Skin epidermis (tissue), 12 donors: ENCODE data around the gene DYRK1B.
A peak's percentile ranks its signal among the peaks of the same experiment; 100 is the strongest.

Source experiments
- H3K27ac ChIP-seq, 21 experiments: fragments of 200-600 bp; sonication (generic) in 11 of 21; one replicate each; pipeline ENCODE4 v1.5.0; 2020; ENCODE audit warnings: mild to moderate bottlenecking in 3 of 21, inconsistent platforms in 2 of 21, moderate library complexity in 2 of 21
- H3K4me3 ChIP-seq, 7 experiments: fragments of 200-600 bp; sonication (generic) in 2 of 7; one replicate each; pipeline ENCODE4 v1.5.0; 2020; ENCODE audit warnings: inconsistent platforms in 2 of 7, mild to moderate bottlenecking in 2 of 7, moderate library complexity in 1 of 7

The DYRK1B gene

DNA sequence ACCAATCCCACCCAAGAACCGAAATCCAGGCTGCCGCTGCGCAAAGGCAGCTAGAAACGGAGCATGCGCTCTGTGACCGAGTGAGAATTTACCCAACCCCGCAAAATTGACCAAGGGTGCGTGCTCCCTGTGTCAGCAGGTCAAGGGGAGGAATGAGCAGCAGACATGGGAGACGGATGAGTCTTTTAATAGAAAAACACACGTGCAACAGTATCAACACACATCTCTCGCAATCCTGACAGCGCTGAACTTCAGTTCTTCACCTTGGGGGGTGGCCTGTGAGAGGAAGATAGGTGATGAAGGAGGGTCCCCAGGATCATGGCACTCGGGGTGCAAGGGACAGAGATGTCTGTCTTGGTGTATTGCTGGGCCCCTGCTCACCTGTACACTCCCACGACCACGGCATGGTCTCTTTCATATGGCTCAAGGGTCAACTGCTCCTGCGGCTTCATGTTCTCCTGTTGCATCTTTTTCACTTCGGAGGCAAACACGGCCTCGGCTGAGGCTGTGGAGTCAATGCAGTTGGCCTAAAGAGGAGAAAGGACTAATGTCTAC lies 402 bp upstream of the DYRK1B start:
- H3K4me3 ChIP-seq, result peak overlapping the region; percentile 79 to 100 (median 87)
- H3K27ac ChIP-seq, result peak overlapping the region in 18 of 21 experiments; percentile 74 to 96 (median 88)

DNA sequence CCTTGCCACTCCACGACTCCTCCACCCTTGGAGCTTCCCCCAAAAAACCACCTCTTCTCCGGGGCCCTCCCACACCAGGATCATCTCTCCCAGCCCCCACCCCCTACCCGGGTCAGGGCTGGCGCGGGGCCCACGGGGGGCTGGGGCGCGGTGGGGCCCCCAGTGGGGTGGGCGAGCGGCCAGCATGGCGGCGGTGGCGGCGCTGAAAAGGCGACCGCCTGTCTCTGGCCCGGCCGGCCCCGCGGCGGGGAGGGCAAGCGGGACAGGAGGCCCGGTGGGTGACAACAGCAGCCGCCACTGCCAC lies 850 bp downstream of the DYRK1B start:
- Histone ChIP-seq H3K4me3 (peak overlapping the region; percentile 79 to 100 (median 87)), H3K27ac (peak overlapping the region; percentile 64 to 96 (median 88))

DNA sequence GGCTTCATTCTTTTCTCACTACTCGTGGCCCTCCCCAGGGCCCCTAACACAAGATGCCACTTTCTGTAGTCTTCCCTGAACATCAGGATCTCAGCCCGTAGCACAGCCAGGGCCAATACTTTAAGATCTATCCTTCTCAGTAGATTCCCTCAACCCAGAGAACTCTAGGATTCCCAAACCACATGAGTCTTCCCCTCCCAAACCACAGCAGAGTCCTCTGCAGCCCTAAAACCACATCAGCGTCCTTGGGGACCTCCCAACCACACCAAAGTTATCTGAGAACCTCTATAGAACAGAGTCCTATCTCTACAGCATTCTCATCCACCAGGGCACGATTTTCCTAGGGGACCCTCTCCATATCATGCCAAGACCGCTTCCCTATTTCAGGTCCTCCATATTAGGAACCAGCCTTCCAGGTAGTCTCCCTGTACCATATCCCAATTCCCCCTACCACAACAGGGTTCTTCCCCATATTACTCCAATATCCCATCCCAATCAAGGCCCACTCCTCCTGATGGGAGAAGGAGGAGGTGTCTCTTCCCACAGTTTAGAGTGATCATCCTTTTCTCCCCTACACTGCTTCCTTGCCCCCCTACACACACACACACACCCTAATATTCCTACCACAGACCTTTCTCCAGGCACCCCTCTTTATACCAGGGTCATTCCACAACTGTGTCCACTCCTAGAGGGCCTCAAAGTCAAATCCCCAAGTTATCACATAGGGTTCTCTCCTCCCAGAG lies 1.4 kb downstream of the DYRK1B start:
- peak overlapping the region; percentile 79 to 100 (median 87) for H3K4me3 ChIP-seq
- H3K27ac ChIP-seq, result peak overlapping the region in 20 of 21 experiments; percentile 64 to 96 (median 88)

DNA sequence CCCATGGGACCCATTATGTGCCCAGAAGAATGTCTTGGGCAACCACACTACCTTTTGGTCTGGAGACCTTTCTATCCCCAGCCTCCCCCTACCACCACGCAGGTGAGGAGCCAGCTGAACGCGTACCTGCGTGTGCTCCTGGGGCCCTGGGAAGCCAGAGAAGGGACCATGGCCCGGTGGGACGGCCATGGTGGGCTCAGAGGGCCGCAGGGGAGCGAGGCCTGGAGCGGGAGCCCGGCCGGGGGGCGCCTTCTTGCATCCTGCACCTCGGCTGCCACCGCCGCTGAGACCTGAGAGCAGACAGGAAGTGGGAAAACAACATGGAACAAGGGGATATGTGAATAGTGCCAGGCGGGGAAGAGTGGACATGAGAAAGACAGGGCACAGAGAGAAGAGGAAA lies 2.3 kb downstream of the DYRK1B start:
- Histone ChIP-seq H3K27ac (peak overlapping the region in 3 of 21 experiments; percentile 47 to 88 (median 86)), H3K4me3 (no peak overlapping the region)

DNA sequence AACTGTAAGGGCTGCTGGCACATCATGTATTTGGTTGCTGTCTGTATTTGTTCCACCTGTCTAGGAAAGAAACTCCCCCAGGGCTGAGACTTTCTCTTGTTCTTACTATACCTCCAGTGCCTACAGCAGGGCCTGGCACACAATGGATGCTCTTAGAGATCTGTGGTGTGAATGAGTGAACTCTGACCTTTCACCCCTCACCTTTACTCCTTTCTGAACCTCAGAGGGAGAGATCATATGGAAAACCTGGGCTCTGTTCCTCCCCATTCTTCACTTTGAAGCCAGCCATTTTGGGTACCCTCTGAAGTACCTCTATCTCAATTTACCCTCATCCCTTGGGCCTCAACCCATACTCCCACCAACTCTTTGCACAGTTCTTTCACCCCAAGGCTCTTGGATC lies 3.1 kb downstream of the DYRK1B start:
- no peak overlapping the region for H3K27ac ChIP-seq

DNA sequence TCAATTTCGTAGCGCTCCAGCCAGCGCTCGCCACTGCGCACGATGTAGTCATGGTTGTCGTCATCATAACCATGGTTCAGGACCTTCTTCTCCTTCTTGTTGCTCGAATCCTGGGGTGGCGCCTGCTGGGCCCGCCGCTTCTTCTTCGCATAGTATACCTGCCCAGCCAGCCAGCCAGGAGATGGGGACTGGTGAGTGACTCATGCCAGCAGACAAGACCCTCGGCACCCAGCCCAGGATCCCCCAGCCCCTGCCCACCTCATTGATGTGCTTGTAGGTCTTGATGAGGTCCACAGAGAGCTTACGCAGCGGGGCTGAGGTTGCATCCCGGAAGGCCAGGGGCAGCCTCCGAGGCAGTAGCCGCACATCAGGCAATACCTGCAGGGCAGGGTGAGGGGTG lies 3.6 kb downstream of the DYRK1B start:
- Histone ChIP-seq H3K4me3 (no peak overlapping the region), H3K27ac (no peak overlapping the region)

More for the DNA sequence above, 3.1 kb downstream of the DYRK1B start:
- no peak overlapping the region for H3K4me3 ChIP-seq

DNA sequence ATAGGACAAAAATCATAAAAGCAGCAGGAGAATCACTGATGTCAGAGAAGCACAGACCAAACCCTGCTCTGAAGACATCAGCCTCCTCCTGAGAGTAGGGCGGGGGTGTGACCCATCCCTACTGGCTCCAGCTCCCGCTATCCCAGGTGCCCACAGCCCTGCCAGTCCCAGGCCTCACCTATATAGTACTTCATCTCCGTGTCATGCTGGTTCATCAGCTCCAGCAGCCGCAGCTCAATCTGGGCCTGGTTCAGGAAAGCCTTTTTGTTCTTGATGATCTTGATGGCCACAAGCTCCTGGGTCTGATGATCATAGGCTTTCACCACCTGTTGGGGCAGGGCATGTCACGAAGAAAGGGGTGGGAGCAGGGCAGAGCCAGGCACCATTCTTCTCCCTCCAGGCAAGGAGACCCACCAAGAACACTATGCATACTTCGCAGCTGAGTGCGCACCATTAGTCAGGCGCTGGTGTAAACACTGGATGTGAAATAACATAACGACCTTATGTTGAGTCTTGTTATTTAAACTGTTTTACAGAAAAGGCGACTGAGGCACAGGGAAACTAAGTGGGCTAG lies 4.2 kb downstream of the DYRK1B start:
- no peak overlapping the region for H3K27ac ChIP-seq
- H3K4me3 ChIP-seq, result no peak overlapping the region

DNA sequence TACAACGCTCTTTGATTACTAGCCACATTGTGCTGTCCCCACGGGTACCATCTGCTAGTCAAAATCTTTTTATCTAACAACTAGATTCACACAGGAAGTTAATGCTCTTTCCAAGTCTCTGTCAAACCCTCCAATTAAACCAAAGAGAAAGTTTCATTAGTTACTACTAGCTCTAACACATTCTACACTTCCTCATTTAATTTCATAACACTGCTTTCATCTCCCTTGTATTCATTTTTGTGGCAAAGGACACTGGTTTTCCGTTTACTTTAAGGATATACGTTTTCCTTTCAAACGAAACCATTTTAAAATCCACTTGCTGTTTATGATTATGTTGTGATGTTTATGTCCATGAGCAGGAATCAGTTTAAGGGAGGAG lies 5.3 kb downstream of the DYRK1B start:
- no peak overlapping the region for H3K4me3 ChIP-seq
- peak overlapping the region in 3 of 21 experiments; percentile 32 to 67 (median 40) for H3K27ac ChIP-seq

DNA sequence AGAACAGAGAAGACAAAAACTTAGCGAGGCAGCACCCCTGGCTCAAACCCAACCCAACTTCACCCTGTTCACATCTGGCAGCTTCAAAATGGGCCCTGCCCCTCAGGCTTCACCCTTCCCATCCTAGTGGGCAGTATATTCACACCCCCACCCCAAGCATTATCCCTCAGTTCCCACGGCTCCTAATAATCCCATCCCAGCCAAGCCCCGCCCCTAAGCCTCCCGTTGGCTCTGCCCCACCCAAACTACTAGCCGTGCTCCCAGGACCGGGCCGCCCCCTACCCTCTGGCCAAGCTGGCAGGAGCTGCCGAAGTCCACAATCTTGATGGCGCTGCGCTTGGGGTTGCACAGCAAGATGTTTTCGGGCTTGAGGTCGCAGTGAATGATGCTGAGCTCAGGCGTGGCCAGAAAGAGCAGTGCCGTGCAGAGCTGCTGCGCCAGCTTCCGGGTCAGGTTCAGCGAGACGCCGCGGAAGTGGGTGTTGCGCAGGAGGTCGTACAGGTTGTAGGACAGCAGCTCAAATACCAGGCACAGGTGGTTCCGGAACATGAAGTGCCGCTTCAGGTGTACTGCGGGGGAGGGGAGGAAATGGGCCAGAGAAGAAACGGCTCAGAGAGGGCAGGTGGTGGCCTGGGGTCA lies 5.8 kb downstream of the DYRK1B start:
- Histone ChIP-seq H3K27ac (peak overlapping the region in 5 of 21 experiments; percentile 26 to 67 (median 32)), H3K4me3 (no peak overlapping the region)

DNA sequence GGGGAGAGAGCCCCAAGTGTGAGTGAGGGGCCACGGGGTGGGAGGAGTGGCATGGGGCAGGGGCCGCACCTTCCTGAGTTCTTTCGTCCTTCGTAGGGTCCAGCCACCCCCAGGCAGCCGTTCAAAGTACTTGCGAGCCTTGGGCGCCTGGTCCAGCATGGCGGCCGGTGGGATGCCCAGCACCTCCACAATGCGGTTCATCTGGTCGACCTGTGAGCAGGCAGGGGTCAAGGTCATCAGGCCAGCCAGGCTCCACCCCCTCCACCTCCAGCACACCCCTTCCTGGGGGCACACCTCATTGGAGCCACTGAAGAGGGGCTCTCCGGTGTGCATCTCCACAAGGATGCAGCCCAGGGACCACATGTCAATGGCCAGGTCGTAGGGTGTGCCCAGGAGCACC lies 6.7 kb downstream of the DYRK1B start:
- no peak overlapping the region for H3K27ac ChIP-seq
- no peak overlapping the region for H3K4me3 ChIP-seq

DNA sequence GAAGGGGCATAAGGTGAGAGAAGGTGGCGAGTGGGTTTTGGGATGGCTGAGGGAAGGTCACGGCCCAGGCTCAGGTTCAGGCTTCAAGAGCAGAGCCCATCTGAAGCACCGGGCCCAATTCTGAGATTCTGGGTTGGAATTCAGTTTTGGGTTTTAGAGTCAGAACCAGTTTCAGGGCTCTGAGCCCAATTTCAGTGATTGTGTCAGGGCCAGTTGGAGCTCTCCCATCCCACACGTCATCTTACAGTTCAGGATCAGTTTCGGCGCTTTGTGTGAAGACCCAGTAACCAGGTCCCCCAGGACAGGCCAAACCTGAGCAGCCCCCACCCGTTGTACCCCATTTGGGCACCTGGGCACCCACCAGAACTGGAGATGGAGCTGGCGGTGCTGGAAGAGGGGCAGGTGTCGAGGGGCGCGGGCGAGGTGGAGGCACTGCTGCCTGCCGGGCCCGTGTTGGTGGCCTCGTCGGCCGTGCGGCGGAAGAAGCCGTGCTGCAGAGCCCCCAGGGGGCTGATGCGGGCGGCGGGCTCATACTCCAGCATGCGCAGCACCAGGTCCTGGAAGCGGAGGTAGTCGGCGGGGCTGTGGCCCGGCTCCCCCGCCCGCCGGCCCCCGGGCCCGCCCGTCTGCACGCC lies 7.5 kb downstream of the DYRK1B start:
- no peak overlapping the region for H3K4me3 ChIP-seq
- no peak overlapping the region for H3K27ac ChIP-seq

DNA sequence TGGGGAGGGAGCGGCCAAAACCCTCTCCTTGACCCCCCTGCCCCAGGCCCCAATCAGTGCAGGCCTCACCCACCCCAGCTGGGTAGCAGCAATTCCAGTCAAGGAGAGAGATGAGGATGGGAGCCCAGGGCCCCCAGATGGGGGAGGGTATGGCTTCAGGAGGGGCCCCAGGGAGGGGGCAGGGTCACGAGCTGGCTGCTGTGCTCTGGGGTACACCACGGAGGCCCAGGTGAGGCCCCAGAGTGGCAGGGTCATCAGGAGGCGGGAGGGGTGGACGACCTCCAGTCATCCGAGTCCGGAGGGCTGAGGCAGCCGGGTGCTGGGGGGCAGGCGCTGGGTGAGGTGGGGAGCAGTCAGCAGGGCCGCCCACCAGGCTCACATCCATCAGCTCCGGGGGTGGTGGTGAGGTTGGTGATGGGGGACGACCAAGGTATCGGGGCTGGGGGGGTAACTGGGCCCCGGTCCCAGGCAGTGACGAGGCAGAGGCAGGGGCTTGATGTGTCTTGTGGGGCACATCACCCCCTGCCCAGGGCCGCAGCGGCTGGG lies 8.4 kb downstream of the DYRK1B start:
- Histone ChIP-seq H3K4me3 (no peak overlapping the region), H3K27ac (peak overlapping the region in 4 of 21 experiments; percentile 28 to 65 (median 47))

DNA sequence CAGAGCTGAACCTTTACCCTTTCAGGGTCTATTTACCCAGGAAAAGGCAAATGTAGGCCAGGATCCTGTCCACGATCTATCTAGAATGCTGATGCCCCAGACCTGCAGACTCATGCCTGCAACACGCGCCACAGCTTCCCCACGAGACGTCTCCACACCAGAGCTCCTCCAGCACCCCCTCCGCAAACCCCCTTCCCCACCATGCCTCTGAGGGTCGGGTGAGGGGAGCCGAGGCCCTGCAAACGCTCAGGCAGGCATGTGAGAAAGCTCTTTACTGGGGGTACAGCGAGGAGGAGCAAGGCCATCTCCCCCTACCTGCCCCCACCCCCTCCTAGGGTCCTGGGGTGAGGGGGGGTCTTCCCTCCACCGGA lies 8.9 kb downstream of the DYRK1B start:
- H3K4me3 ChIP-seq, result peak overlapping the region in 1 of 7 experiments; percentile 80
- peak overlapping the region in 6 of 21 experiments; percentile 16 to 68 (median 47) for H3K27ac ChIP-seq

DNA sequence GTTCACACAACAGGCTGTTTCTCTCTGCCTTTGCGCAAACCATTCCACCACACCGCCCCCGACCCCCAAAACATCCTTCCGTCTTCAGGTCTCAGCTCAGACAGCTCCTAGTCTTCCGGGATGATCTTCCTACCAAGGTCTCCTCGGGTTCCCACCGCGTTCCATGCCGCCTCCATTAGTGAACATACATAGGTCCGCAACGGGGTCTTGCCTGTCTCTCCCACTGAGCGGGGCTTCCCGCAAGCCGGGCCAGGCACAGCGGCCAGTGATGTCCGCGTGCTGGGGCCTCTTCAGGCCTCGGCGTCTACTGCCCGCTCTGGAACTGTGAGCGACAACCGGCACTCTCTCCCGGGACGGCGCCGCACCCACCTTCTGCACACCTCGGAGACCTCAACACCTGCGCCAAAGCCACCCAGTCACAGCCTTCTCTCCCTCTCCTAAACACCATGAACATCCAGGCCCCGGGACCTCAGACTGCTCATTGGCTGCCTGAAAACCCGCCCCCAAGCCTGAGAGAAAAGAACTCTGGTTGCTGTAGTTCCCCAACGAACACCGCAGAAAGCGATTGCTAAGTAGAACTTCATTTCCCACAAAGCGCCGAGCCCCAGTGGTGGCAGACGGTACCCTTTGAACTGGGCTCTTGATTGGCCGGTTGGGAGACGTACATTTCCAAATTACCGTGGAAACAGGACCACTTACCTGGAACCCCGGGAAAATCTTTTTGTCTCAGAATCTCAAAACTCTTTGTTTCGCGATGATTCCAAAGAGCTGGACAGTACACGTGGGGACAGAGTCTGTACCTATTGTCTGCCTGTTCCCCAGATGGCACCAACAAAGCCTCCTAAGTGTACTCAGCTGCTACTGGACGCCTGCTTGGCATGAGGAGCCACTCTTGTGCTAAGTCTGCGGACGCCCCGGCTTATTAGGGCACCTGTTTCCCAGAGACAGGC lies 9.5 kb downstream of the DYRK1B start:
- H3K27ac ChIP-seq, result peak overlapping the region in 18 of 21 experiments; percentile 50 to 86 (median 70)
- H3K4me3 ChIP-seq, result peak overlapping the region; percentile 51 to 83 (median 71)

DNA sequence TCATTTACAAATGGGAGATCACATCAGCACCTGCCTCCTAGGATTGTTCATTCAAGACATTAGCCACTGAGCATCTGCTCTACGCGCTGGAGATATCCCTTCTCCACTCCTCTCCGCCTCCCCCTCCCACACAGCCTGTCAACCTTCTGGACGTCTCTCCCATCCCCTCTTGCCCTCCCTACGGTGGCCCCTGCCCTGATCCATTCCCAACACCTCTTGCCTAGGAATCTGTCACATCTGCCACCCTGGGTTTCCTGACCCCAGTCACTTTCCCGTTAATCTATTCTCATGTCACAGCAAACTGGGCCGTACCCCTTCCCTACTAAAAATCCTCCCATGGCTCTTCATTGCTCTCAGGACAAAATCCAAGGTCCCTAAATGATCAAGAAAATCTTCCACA lies 10.3 kb downstream of the DYRK1B start:
- peak overlapping the region; percentile 51 to 83 (median 71) for H3K4me3 ChIP-seq
- H3K27ac ChIP-seq, result peak overlapping the region in 17 of 21 experiments; percentile 50 to 86 (median 69)

DNA sequence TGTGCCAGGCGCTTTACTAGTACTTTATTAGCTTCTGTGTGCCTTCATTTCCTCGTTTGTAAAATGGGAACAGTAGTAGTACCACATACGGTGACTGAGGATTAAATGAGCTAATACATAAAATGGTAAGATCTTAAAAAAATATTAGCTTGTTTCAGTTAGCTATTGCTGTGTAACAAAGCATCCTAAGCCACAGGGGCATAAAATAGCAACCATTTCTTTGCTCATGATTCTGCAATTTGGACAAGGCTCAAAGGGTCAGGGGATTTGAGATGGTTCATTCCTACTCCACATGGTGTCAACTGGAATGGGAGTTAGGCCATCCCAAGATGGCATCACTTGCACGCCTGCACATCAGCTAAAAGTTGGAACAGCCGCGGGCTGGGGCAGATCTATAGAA lies 13.3 kb downstream of the DYRK1B start:
- H3K27ac ChIP-seq, result no peak overlapping the region
- no peak overlapping the region for H3K4me3 ChIP-seq

DNA sequence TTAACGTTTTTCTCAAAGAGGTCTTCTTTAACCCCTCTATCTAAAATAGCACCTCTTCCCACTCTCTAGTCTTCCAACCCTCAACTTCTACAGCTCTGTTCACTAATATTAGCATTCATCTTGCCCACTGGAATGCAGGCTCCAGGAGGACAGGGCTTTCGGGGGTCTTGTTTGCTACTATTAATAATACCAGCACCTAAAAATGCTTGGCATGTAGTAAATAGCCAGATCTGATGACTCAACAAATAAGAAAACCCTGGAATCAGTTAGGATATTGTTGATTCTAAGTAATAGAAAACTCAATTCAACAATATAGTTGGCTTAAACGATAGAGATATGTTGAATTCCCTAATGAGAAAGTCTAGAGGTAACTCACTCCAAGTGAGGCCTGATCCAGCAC lies 14.2 kb downstream of the DYRK1B start:
- Histone ChIP-seq H3K4me3 (no peak overlapping the region), H3K27ac (no peak overlapping the region)

DNA sequence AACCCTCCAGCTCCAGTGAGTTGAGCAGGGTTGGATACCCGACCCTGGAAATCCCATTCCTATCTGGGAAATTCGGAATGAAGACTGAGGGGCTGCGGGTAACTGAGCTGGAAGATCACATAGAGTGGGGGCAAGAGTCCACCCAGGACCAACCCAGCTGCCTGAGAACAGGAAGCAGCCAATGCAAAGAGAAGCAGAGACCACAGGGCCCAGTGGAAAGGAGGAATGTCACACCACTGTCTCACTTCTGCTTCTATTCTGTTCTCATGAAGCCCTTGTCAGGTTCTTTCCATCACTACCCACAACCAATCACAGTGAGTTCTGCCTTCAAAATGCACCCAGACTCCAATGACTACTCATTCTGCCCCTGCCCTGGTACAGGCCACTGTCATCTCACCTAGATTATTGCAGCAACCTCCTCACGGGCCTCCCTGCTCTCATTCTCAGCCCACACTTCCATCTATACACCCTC lies 15.3 kb downstream of the DYRK1B start:
- Histone ChIP-seq H3K4me3 (no peak overlapping the region), H3K27ac (no peak overlapping the region)
